PC-3 (cell line): ENCODE results near the gene PAPPA.

Source experiments
- EZH2 ChIP-seq: fragments of 300-600 bp; sonication (generic); IDR thresholded peaks from one replicate; pipeline ENCODE4 v1.6.1; 2017; ENCODE audit warnings: antibody characterized with exemption, mild to moderate bottlenecking, low read length; ENCODE audit not compliant: unreplicated experiment
- EZH2phosphoT487 ChIP-seq: fragments of 300-600 bp; sonication (generic); IDR thresholded peaks from 2 replicates; pipeline ENCODE4 v1.6.1; 2018; ENCODE audit warnings: mild to moderate bottlenecking, antibody characterized with exemption, low read length, borderline replicate concordance
- TF ChIP-seq, protein P1 (sequence below): fragments of 300-600 bp; sonication (generic); conservative IDR thresholded peaks from 2 replicates; pipeline ENCODE4 v1.5.1; 2017; ENCODE audit warnings: antibody characterized with exemption, low read depth, mild to moderate bottlenecking, low read length

DNA sequence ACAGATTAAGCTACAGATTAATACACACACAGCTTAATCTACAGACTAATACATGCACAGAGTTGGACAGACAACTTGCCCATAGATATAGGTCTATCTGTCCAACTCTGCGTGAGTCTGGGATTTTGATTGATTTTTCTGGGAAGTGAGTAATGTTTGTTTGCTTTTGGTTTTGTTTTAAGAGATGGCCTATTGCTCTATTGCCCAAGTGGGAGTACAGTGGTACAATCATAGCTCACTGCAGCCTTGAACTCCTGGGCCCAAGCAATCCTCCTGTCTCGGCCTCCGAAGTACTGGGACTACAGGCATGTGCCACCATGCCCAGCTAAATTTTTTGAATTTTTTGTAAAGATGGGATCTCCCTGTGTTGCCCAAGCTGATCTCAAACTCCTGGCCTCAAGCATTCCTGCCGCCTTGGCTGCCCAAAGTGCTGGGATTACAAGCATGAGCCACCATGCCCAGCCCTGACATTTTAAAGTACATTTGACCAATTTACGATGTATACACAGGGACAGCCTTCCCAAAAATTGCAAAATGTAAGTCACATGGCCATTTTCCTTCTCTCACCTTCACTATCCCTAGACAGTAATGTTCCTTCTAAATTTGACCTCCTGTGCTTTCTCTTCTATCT lies 50.8 kb downstream of the PAPPA start:
- TF ChIP-seq, protein P1, sequence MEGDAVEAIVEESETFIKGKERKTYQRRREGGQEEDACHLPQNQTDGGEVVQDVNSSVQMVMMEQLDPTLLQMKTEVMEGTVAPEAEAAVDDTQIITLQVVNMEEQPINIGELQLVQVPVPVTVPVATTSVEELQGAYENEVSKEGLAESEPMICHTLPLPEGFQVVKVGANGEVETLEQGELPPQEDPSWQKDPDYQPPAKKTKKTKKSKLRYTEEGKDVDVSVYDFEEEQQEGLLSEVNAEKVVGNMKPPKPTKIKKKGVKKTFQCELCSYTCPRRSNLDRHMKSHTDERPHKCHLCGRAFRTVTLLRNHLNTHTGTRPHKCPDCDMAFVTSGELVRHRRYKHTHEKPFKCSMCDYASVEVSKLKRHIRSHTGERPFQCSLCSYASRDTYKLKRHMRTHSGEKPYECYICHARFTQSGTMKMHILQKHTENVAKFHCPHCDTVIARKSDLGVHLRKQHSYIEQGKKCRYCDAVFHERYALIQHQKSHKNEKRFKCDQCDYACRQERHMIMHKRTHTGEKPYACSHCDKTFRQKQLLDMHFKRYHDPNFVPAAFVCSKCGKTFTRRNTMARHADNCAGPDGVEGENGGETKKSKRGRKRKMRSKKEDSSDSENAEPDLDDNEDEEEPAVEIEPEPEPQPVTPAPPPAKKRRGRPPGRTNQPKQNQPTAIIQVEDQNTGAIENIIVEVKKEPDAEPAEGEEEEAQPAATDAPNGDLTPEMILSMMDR, result no peak
- TF ChIP-seq EZH2 (no peak), EZH2phosphoT487 (no peak)
